ENCODE data around the gene NHERF2. TPM values are rescaled to one million over a fixed set of nuclear protein-coding genes. Genes with fewer than 3 reads are reported as not detected.

The NHERF2 gene
- total RNA-seq, 4 donors from 2014 or later, result 45.3 to 130 (median 88.3) TPM

DNA sequence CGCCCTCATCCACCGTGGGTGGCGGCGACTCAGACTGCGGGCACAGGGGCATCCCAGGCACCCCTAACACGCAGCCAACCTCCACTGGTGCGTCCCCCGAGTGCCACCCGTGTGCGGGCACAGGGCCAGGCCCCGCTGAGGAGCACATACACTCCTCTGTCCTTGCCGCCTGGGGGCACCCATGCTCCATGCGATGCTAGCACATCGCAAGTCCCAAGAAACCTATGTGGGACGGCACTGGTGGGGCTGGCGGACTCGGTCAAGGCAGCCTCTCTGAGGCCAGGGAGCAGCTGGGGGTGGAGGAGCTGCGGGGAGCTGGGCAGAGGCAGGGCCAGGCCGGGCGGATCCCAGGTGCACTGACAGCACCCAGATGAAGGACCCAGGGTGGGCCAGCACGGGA, 21.1 kb upstream of the NHERF2 start:
- H3K9me3 ChIP-seq, result no peaks in the 10 kb centered on the region
- H3K36me3 ChIP-seq, result peaks cover 28 to 38% (median 34%) of the 10 kb centered on the region in 4 donors
- H3K27ac ChIP-seq (replicated peaks in 1 of 4), result no peak overlapping the region
- intact Hi-C loops (cut with DNase I), result no loop called here
- no peak for DNase-seq (ENCODE audit: extremely low spot score)
- no peaks in the 10 kb centered on the region for H3K27me3 ChIP-seq
- WGBS, result no CpG with 5 or more reads among the region's 21 CpGs
- no peak overlapping the region for H3K4me3 ChIP-seq
- H3K4me1 ChIP-seq, result peaks cover 60 to 69% (median 67%) of the 10 kb centered on the region in 4 donors
- TF ChIP-seq POLR2AphosphoS5 (IDR thresholded peaks at IDR 0.05) (no peak), POLR2A (IDR thresholded peaks at IDR 0.05; ENCODE audit: low read depth) (no peak), EP300 (IDR thresholded peaks at IDR 0.05) (no peak)
- TF ChIP-seq, protein P1, sequence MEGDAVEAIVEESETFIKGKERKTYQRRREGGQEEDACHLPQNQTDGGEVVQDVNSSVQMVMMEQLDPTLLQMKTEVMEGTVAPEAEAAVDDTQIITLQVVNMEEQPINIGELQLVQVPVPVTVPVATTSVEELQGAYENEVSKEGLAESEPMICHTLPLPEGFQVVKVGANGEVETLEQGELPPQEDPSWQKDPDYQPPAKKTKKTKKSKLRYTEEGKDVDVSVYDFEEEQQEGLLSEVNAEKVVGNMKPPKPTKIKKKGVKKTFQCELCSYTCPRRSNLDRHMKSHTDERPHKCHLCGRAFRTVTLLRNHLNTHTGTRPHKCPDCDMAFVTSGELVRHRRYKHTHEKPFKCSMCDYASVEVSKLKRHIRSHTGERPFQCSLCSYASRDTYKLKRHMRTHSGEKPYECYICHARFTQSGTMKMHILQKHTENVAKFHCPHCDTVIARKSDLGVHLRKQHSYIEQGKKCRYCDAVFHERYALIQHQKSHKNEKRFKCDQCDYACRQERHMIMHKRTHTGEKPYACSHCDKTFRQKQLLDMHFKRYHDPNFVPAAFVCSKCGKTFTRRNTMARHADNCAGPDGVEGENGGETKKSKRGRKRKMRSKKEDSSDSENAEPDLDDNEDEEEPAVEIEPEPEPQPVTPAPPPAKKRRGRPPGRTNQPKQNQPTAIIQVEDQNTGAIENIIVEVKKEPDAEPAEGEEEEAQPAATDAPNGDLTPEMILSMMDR (IDR thresholded peaks at IDR 0.05), result no peak

GRCh38 chr16:2006317-2006716, 20.4 kb upstream of the NHERF2 start:
- DNase-seq (ENCODE audit: extremely low spot score), result no peak
- Histone ChIP-seq H3K4me1 (peaks cover 61 to 70% (median 67%) of the 10 kb centered on the region in 4 donors), H3K27ac (replicated peaks in 1 of 4) (no peak overlapping the region), H3K36me3 (peaks cover 21 to 31% (median 28%) of the 10 kb centered on the region in 4 donors), H3K4me3 (no peak overlapping the region), H3K27me3 (no peaks in the 10 kb centered on the region), H3K9me3 (no peaks in the 10 kb centered on the region)
- 91% methylated on average over 8 of the region's 8 CpGs for WGBS
- TF ChIP-seq, protein P1 (IDR thresholded peaks at IDR 0.05), result no peak
- TF ChIP-seq EP300 (IDR thresholded peaks at IDR 0.05) (no peak), POLR2A (IDR thresholded peaks at IDR 0.05; ENCODE audit: low read depth) (no peak), POLR2AphosphoS5 (IDR thresholded peaks at IDR 0.05) (no peak)
- intact Hi-C loops (cut with DNase I), result no loop called here

GRCh38 chr16:2007081-2007836, 19.4 kb upstream of the NHERF2 start:
- intact Hi-C loops (cut with DNase I), result no loop called here
- DNase-seq (ENCODE audit: extremely low spot score), result no peak
- peak overlapping the region in 2 of 4 donors; percentile 89 to 96 for H3K27ac ChIP-seq (replicated peaks in 1 of 4)
- H3K4me1 ChIP-seq, result peaks cover 61 to 70% (median 67%) of the 10 kb centered on the region in 4 donors
- WGBS, result 73% methylated on average over 14 of the region's 16 CpGs
- no peak for TF ChIP-seq POLR2AphosphoS5 (IDR thresholded peaks at IDR 0.05)
- no peak for TF ChIP-seq EP300 (IDR thresholded peaks at IDR 0.05)
- no peak for TF ChIP-seq POLR2A (IDR thresholded peaks at IDR 0.05; ENCODE audit: low read depth)
- TF ChIP-seq, protein P1 (IDR thresholded peaks at IDR 0.05), result no peak
- peak overlapping the region; percentile 70 to 95 (median 81) for H3K4me3 ChIP-seq
- no peaks in the 10 kb centered on the region for H3K9me3 ChIP-seq
- H3K27me3 ChIP-seq, result no peaks in the 10 kb centered on the region
- H3K36me3 ChIP-seq, result peaks cover 12 to 22% (median 18%) of the 10 kb centered on the region in 4 donors

DNA sequence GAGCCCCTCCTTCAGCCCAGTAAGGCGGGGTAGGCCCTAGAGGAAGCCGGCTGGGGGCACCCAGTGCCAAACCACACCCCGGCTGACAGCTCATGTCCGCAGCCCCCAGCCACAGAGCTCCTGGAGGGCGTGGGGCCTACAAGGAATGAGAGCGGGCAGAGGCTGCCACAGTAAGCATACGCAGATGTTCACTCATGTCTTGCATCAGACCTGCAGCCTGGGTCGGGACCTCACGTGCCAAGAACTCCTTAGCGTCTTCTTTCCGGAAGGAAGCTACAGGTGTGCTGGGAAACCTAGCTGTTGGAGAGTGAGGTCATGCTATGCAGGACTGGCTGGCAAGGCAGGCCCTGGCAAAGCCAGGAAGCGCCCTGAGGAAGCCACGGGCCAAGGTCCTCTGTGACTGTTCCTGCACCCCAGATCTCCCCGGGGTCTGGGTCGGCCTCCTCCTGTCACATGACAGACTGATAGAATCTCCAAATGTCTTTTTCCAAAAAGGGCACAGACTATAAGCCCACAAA, 18.6 kb upstream of the NHERF2 start:
- Histone ChIP-seq H3K9me3 (no peaks in the 10 kb centered on the region), H3K4me3 (peak overlapping the region; percentile 70 to 95 (median 81)), H3K27me3 (no peaks in the 10 kb centered on the region), H3K27ac (replicated peaks in 1 of 4) (peak overlapping the region; percentile 89 to 97 (median 94)), H3K4me1 (peaks cover 61 to 70% (median 67%) of the 10 kb centered on the region in 4 donors), H3K36me3 (peaks cover 4 to 14% (median 10%) of the 10 kb centered on the region in 4 donors)
- 64% methylated on average over 15 of the region's 15 CpGs for WGBS
- TF ChIP-seq, protein P1 (IDR thresholded peaks at IDR 0.05), result no peak
- TF ChIP-seq POLR2A (IDR thresholded peaks at IDR 0.05; ENCODE audit: low read depth), result no peak
- intact Hi-C loops (cut with DNase I), result no loop called here
- DNase-seq (ENCODE audit: extremely low spot score), result no peak

Measured in esophagus muscularis mucosa (tissue), 4 donors.